HCT116 (cell line): ENCODE measurements around the gene PNRC2. TPM values are rescaled to one million over a fixed set of nuclear protein-coding genes. Genes with fewer than 3 reads are reported as not detected.

Source experiments
- ATAC-seq: fragments of 200-7000 bp; cut with Tn5 transposase; 2 replicates; pipeline ENCODE4 v1.9.1; 2020; ENCODE audit warnings: mild to moderate bottlenecking, moderate library complexity
- BruUV-seq: library from RNA; stranded (reverse); fragments of 400-500 nt; replicated peaks from 2 replicates; lab custom pipeline; 2021; lab: Mats Ljungman, UMichigan
- CTCF ChIA-PET: fragments of 300-600 bp; sonication (Branson Sonifier 250); formaldehyde crosslinking; loops from one replicate; lab custom pipeline; 2021; ENCODE audit warnings: antibody characterized with exemption; lab: Charles Lee
- POLR2A ChIA-PET: fragments of 300-600, 350-600 bp; sonication (Branson Sonifier 250); formaldehyde crosslinking; loops from one replicate; lab custom pipeline; 2021; ENCODE audit warnings: antibody characterized with exemption; lab: Charles Lee
- RAD21 ChIA-PET, 2 experiments: fragments of 300-600 bp; sonication (Branson Sonifier 250); formaldehyde crosslinking; loops; one replicate each; lab custom pipeline; 2023; ENCODE audit warnings: low total read pairs in 2 of 2; ENCODE audit not compliant: uncharacterized antibody in 2 of 2, unreplicated experiment in 2 of 2, low non-redundant PET in 1 of 2; lab: Charles Lee
- DNase-seq: peaks from one replicate; pipeline ENCODE4 v3.0.0-alpha.2; 2010; ENCODE audit warnings: low read depth, low spot score
- H2AFZ ChIP-seq: fragments of 200-600 bp; shearing (Covaris generic), sonication (generic); 2 replicates; pipeline ENCODE4 v1.6.1; 2017; ENCODE audit warnings: low read depth, mixed run types, mixed read lengths, antibody characterized with exemption, low read length; ENCODE audit not compliant: poor library complexity, severe bottlenecking
- H3K27ac ChIP-seq: 2 replicates; pipeline ENCODE4 v1.5.1; 2012; ENCODE audit warnings: low read depth, low read length
- H3K27me3 ChIP-seq: fragments of 200-600 bp; sonication (generic); 2 replicates; pipeline ENCODE4 v1.6.1; 2016; ENCODE audit warnings: mixed run types, low read length, mixed read lengths; ENCODE audit not compliant: insufficient read depth
- H3K36me3 ChIP-seq, 2 experiments: fragments of 200-500 bp in 1 of 2; fragments of 200-600 bp in 1 of 2; sonication (Bioruptor generic) in 1 of 2; sonication (generic) in 1 of 2; 2 replicates each; pipeline versions ENCODE4 v1.5.1 to v1.6.1; 2014 to 2016; ENCODE audit warnings: low read length in 2 of 2, inconsistent platforms in 1 of 2, mixed read lengths in 1 of 2, mixed run types in 1 of 2; ENCODE audit not compliant: insufficient read depth in 2 of 2, control insufficient read depth in 1 of 2
- H3K4me1 ChIP-seq, 2 experiments: fragments of 200-600 bp in 1 of 2; sonication (generic) in 1 of 2; 2 replicates each; pipeline versions ENCODE4 v1.5.1 to v1.6.1; 2012 to 2017; ENCODE audit warnings: low read length in 2 of 2, inconsistent platforms in 1 of 2, mild to moderate bottlenecking in 1 of 2, mixed read lengths in 1 of 2, mixed run types in 1 of 2, moderate library complexity in 1 of 2; ENCODE audit not compliant: insufficient read depth in 2 of 2, control insufficient read depth in 1 of 2
- H3K4me2 ChIP-seq: fragments of 200-600 bp; sonication (generic); 2 replicates; pipeline ENCODE4 v1.6.1; 2017; ENCODE audit warnings: mixed run types, low read length, mixed read lengths
- H3K4me3 ChIP-seq, 2 experiments: fragments of 200-600 bp in 1 of 2; sonication (generic) in 1 of 2; replicated peaks in 1 of 2; 2 replicates each; pipeline ENCODE4 v1.5.1; 2011 to 2016; ENCODE audit warnings: low read length in 2 of 2, control low read depth in 1 of 2, low read depth in 1 of 2, mild to moderate bottlenecking in 1 of 2, mixed read lengths in 1 of 2, mixed run types in 1 of 2
- H3K79me2 ChIP-seq: fragments of 200-600 bp; sonication (generic); 2 replicates; pipeline ENCODE4 v1.6.1; 2017; ENCODE audit warnings: mild to moderate bottlenecking, mixed run types, low read length, moderate library complexity, mixed read lengths; ENCODE audit not compliant: insufficient read depth
- H3K9ac ChIP-seq: fragments of 200-600 bp; sonication (generic); 2 replicates; pipeline ENCODE4 v1.6.1; 2016; ENCODE audit warnings: low read length, mixed read lengths
- H3K9me2 ChIP-seq: fragments of 200-600 bp; sonication (generic), shearing (Covaris generic); 2 replicates; pipeline ENCODE4 v1.6.1; 2017; ENCODE audit warnings: mixed run types, mild to moderate bottlenecking, moderate library complexity; ENCODE audit not compliant: insufficient read depth
- H3K9me3 ChIP-seq, 2 experiments: fragments of 200-500 bp in 1 of 2; fragments of 200-600 bp in 1 of 2; sonication (Bioruptor generic) in 1 of 2; sonication (generic) in 1 of 2; 2 replicates each; pipeline ENCODE4 v1.6.1; 2014 to 2017; ENCODE audit warnings: low read length in 2 of 2, mixed read lengths in 2 of 2, inconsistent platforms in 1 of 2, low read depth in 1 of 2, mild to moderate bottlenecking in 1 of 2, mixed run types in 1 of 2, moderate library complexity in 1 of 2; ENCODE audit not compliant: control insufficient read depth in 1 of 2, insufficient read depth in 1 of 2
- H4K20me1 ChIP-seq: fragments of 200-600 bp; sonication (generic), shearing (Covaris generic); 2 replicates; pipeline ENCODE4 v1.6.1; 2017; ENCODE audit warnings: mixed run types, mild to moderate bottlenecking, moderate library complexity; ENCODE audit not compliant: insufficient read depth
- ATF3 ChIP-seq: IDR thresholded peaks from 2 replicates; pipeline ENCODE4 v1.6.1; 2012
- EZH2 ChIP-seq: fragments of 200-600 bp; sonication (generic); IDR thresholded peaks from 2 replicates; pipeline ENCODE4 v1.6.1; 2017; ENCODE audit warnings: antibody characterized with exemption, mixed run types
- EZH2phosphoT487 ChIP-seq: fragments of 200-600 bp; IDR thresholded peaks from 2 replicates; pipeline ENCODE4 v1.6.1; 2018; ENCODE audit warnings: antibody characterized with exemption, borderline replicate concordance
- FOSL1 ChIP-seq: IDR thresholded peaks from 2 replicates; pipeline ENCODE4 v1.6.1; 2012; ENCODE audit warnings: low read depth
- JUND ChIP-seq: IDR thresholded peaks from 2 replicates; pipeline ENCODE4 v1.6.1; 2012
- MAX ChIP-seq: IDR thresholded peaks from 2 replicates; pipeline ENCODE4 v1.6.1; 2012
- POLR2A ChIP-seq: IDR thresholded peaks from 2 replicates; pipeline ENCODE4 v1.7.0; 2011; ENCODE audit warnings: borderline replicate concordance; ENCODE audit not compliant: insufficient read depth, insufficient read length; ENCODE audit errors: extremely low read depth
- RAD21 ChIP-seq: IDR thresholded peaks from 2 replicates; pipeline ENCODE4 v1.6.1; 2012; ENCODE audit warnings: low read depth, mild to moderate bottlenecking
- REST ChIP-seq: IDR thresholded peaks from 2 replicates; pipeline ENCODE4 v1.6.1; 2012; ENCODE audit warnings: low read depth
- SIN3A ChIP-seq: IDR thresholded peaks from 2 replicates; pipeline ENCODE4 v1.6.1; 2012; ENCODE audit warnings: low read depth
- SRF ChIP-seq: IDR thresholded peaks from 2 replicates; pipeline ENCODE4 v1.6.1; 2012; ENCODE audit warnings: low read depth
- TCF7L2 ChIP-seq: IDR thresholded peaks from 2 replicates; pipeline ENCODE4 v1.7.0; 2011; ENCODE audit warnings: borderline replicate concordance, inconsistent platforms; ENCODE audit not compliant: insufficient read depth, insufficient read length; ENCODE audit errors: extremely low read depth
- ZFX ChIP-seq: fragments of 450-650 bp; IDR thresholded peaks from 2 replicates; pipeline ENCODE4 v1.6.1; 2017
- intact Hi-C: fragments of 100-400 bp; cut with micrococcal nuclease; formaldehyde crosslinking; loops from 2 replicates; pipeline ENCODE4 v1.10.0; 2022
- total RNA-seq: library from RNA; stranded (reverse); gene quantifications from one replicate; pipeline ENCODE4 v1.2.1, GENCODE V29; 2021; ENCODE audit not compliant: unreplicated experiment
- TF ChIP-seq, protein P1 (sequence below), 3 experiments: fragments of 200-600 bp in 1 of 3; sonication (generic) in 1 of 3; IDR thresholded peaks in 2 of 3; conservative IDR thresholded peaks in 1 of 3; 2 replicates each; pipeline ENCODE4 v1.5.1; 2012 to 2017; ENCODE audit warnings: low read depth in 2 of 3, low read length in 2 of 3, antibody characterized with exemption in 1 of 3, borderline replicate concordance in 1 of 3, control low read depth in 1 of 3, mild to moderate bottlenecking in 1 of 3, mixed read lengths in 1 of 3, mixed run types in 1 of 3, moderate library complexity in 1 of 3; ENCODE audit not compliant: insufficient read depth in 1 of 3

Gene PNRC2
- total RNA-seq, 1 experiment from 2014 or later = 92.1 TPM

GRCh38 chr1:24009406-24009805 is 49.8 kb downstream of the PNRC2 start:
- ATAC-seq (peak; percentile 94), DNase-seq (no peak)
- no peak overlapping the region for H3K9ac ChIP-seq
- no peaks in the 10 kb centered on the region for H3K9me2 ChIP-seq
- no peak overlapping the region for H3K4me3 ChIP-seq
- TF ChIP-seq EZH2phosphoT487 (no peak), JUND (peak; percentile 60; the same call in 1 of the 2 replicates), FOSL1 (peak; percentile 68)
- TF ChIP-seq, all 23 proteins: peak for 2
- POLR2A ChIA-PET = interaction anchor here (0.5 kb wide), 1 partner anchor 17 kb away, joined by 3 read pairs; no protein-coding TSS in a partner anchor
- BruUV-seq = no TSS peak
- Histone ChIP-seq H4K20me1 (no peaks in the 10 kb centered on the region), H3K27ac (no peak overlapping the region), H3K4me2 (peak overlapping the region; percentile 38), H3K79me2 (no peaks in the 10 kb centered on the region), H3K4me1 (peaks cover 13 to 15% of the 10 kb centered on the region in 2 experiments), H2AFZ (peak overlapping the region; percentile 41), H3K36me3 (no peaks in the 10 kb centered on the region), H3K9me3 (no peaks in the 10 kb centered on the region), H3K27me3 (no peaks in the 10 kb centered on the region)
- RAD21 ChIA-PET = no interaction called here
- intact Hi-C loops = no loop called here
- CTCF ChIA-PET = no interaction called here

DNA sequence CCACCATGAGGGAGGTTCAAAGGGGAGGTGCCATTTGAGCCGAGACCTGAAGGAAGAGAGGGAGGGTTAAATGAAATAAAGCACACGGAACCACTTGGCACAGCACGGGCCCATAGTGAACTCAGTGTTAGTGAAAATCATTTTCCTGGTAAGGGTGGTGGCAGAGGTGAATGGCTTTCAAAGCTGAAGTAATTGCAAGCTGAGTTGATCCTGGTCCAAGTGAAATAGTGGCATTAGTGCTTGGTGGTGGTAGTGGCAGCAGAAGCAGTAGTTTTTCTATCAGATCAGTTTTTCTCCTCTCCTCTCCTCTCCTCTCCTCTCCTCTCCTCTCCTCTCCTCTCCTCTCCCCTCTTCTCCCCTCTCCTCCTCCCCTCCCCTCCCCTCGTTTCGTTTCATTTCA is 51.0 kb downstream of the PNRC2 start:
- Histone ChIP-seq H3K4me1 (peaks cover 13 to 15% of the 10 kb centered on the region in 2 experiments), H3K36me3 (no peaks in the 10 kb centered on the region), H3K79me2 (no peaks in the 10 kb centered on the region), H4K20me1 (no peaks in the 10 kb centered on the region), H3K27ac (no peak overlapping the region), H3K4me3 (no peak overlapping the region), H3K4me2 (no peak overlapping the region), H3K27me3 (no peaks in the 10 kb centered on the region), H3K9me3 (no peaks in the 10 kb centered on the region), H3K9ac (no peak overlapping the region), H3K9me2 (no peaks in the 10 kb centered on the region), H2AFZ (no peak overlapping the region)
- CTCF ChIA-PET = no interaction called here
- POLR2A ChIA-PET = no interaction called here
- no peak for DNase-seq
- RAD21 ChIA-PET = no interaction called here
- no TSS peak for BruUV-seq
- intact Hi-C loops = no loop called here
- TF ChIP-seq, protein P1, sequence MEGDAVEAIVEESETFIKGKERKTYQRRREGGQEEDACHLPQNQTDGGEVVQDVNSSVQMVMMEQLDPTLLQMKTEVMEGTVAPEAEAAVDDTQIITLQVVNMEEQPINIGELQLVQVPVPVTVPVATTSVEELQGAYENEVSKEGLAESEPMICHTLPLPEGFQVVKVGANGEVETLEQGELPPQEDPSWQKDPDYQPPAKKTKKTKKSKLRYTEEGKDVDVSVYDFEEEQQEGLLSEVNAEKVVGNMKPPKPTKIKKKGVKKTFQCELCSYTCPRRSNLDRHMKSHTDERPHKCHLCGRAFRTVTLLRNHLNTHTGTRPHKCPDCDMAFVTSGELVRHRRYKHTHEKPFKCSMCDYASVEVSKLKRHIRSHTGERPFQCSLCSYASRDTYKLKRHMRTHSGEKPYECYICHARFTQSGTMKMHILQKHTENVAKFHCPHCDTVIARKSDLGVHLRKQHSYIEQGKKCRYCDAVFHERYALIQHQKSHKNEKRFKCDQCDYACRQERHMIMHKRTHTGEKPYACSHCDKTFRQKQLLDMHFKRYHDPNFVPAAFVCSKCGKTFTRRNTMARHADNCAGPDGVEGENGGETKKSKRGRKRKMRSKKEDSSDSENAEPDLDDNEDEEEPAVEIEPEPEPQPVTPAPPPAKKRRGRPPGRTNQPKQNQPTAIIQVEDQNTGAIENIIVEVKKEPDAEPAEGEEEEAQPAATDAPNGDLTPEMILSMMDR (IDR thresholded peaks at IDR 0.05 in 2 of 3, conservative IDR thresholded peaks at IDR 0.05 in 1 of 3; ENCODE audit: borderline replicate concordance in 1 of 3, insufficient read depth in 1 of 3, low read depth in 2 of 3, low read length in 2 of 3) = no peak
- TF ChIP-seq RAD21 (no peak), MAX (no peak), EZH2phosphoT487 (no peak), SRF (no peak), ZFX (no peak), SIN3A (no peak), POLR2A (no peak), ATF3 (no peak), REST (no peak), TCF7L2 (no peak), EZH2 (no peak)
- no peak for ATAC-seq
